H1 (cell line): ENCODE data around the gene FAM120B. TPM values are rescaled to one million over a fixed set of nuclear protein-coding genes. Genes with fewer than 3 reads are reported as not detected.
"Not testable (repeated sequence)": the region's sequence is repeated elsewhere in the genome, so short reads cannot be mapped to it uniquely, and the experiment has no call there.

Source experiments
- CTCF ChIA-PET: fragments of 300-600 bp; sonication (Branson Sonifier 250); formaldehyde crosslinking; loops from one replicate; lab custom pipeline; 2021; ENCODE audit not compliant: partially characterized antibody; lab: Charles Lee
- POLR2A ChIA-PET: fragments of 300-600 bp; sonication (Branson Sonifier 250); formaldehyde crosslinking; loops from one replicate; lab custom pipeline; 2021; ENCODE audit warnings: inconsistent platforms; ENCODE audit not compliant: partially characterized antibody; lab: Charles Lee
- DNase-seq, 2 experiments: peaks; one replicate each; pipeline versions ENCODE4 v3.0.0 to v3.0.0-alpha.2; 2010 to 2022; ENCODE audit warnings: low spot score in 2 of 2, low read depth in 1 of 2, mixed read lengths in 1 of 2
- FAIRE-seq: peaks from 2 replicates; lab custom pipeline; 2011; peaks lifted over from hg19 to GRCh38; lab: Jason Lieb, UNC
- H2AFZ ChIP-seq: 2 replicates; pipeline ENCODE4 v1.8.1; 2012; ENCODE audit warnings: low read length, inconsistent platforms
- H2AK5ac ChIP-seq: 2 replicates; pipeline ENCODE4 v1.6.1; 2013; ENCODE audit warnings: low read depth, low read length
- H2BK120ac ChIP-seq: replicated peaks from 2 replicates; pipeline ENCODE3; 2013; ENCODE audit warnings: low read depth, low read length, inconsistent platforms
- H2BK12ac ChIP-seq: 2 replicates; pipeline ENCODE4 v1.6.1; 2013; ENCODE audit warnings: low read depth, low read length
- H2BK15ac ChIP-seq: 2 replicates; pipeline ENCODE4 v1.6.1; 2013; ENCODE audit warnings: low read length
- H2BK20ac ChIP-seq: 2 replicates; pipeline ENCODE4 v1.6.1; 2013; ENCODE audit warnings: low read length
- H2BK5ac ChIP-seq: 2 replicates; pipeline ENCODE4 v1.6.1; 2013; ENCODE audit warnings: low read depth, low read length
- H3K14ac ChIP-seq: 2 replicates; pipeline ENCODE4 v1.6.1; 2013; ENCODE audit warnings: inconsistent platforms; ENCODE audit not compliant: insufficient read length
- H3K18ac ChIP-seq: 2 replicates; pipeline ENCODE4 v1.6.1; 2013; ENCODE audit warnings: low read length; ENCODE audit errors: extremely low read depth
- H3K23ac ChIP-seq: 2 replicates; pipeline ENCODE4 v1.6.1; 2013; ENCODE audit warnings: inconsistent platforms; ENCODE audit not compliant: insufficient read length
- H3K23me2 ChIP-seq: 2 replicates; pipeline ENCODE4 v1.6.1; 2013; ENCODE audit warnings: low read depth, low read length
- H3K27ac ChIP-seq: 2 replicates; pipeline ENCODE4 v1.6.1; 2011; ENCODE audit warnings: low read depth, low read length, inconsistent platforms
- H3K27me3 ChIP-seq, 4 experiments: replicated peaks in 1 of 4; 1 replicate in 1 of 4; 2 replicates in 3 of 4; pipeline versions ENCODE4 v1.6.1 to v1.8.1; 2011 to 2013; ENCODE audit warnings: low read length in 3 of 4, mild to moderate bottlenecking in 3 of 4, inconsistent platforms in 2 of 4, mixed read lengths in 2 of 4, moderate library complexity in 1 of 4; ENCODE audit not compliant: control insufficient read depth in 3 of 4, insufficient read depth in 3 of 4; ENCODE audit errors: extremely low read depth in 1 of 4
- H3K36me3 ChIP-seq, 4 experiments: 2 replicates each; pipeline versions ENCODE4 v1.6.1 to v1.8.1; 2011 to 2013; ENCODE audit warnings: mild to moderate bottlenecking in 4 of 4, low read length in 3 of 4, moderate library complexity in 2 of 4, control low read depth in 1 of 4, inconsistent platforms in 1 of 4; ENCODE audit not compliant: insufficient read depth in 4 of 4, control insufficient read depth in 2 of 4
- H3K4ac ChIP-seq: replicated peaks from 2 replicates; pipeline ENCODE3; 2013; ENCODE audit warnings: low read length, low read depth, mixed read lengths, inconsistent platforms; ENCODE audit not compliant: insufficient read length
- H3K4me1 ChIP-seq, 4 experiments: replicated peaks in 1 of 4; 1 replicate in 1 of 4; 2 replicates in 3 of 4; pipeline versions ENCODE4 v1.6.1 to v1.8.1; 2011 to 2013; ENCODE audit warnings: low read length in 3 of 4, inconsistent platforms in 2 of 4, mixed read lengths in 1 of 4; ENCODE audit not compliant: insufficient read depth in 4 of 4, control insufficient read depth in 3 of 4
- H3K4me2 ChIP-seq, 2 experiments: 2 replicates each; pipeline versions ENCODE4 v1.6.1 to v1.8.1; 2011 to 2013; ENCODE audit warnings: low read depth in 2 of 2, low read length in 2 of 2, control low read depth in 1 of 2, inconsistent platforms in 1 of 2, mild to moderate bottlenecking in 1 of 2; ENCODE audit not compliant: insufficient read depth in 1 of 2
- H3K4me3 ChIP-seq, 4 experiments: fragments of 200-600, 300-600 bp in 1 of 4; sonication (generic), shearing (Covaris generic), sonication (Bioruptor Twin) in 1 of 4; 2 replicates each; pipeline versions ENCODE4 v1.5.1 to v1.8.1; 2011 to 2016; ENCODE audit warnings: low read length in 4 of 4, low read depth in 3 of 4, control low read depth in 2 of 4, inconsistent platforms in 2 of 4, mild to moderate bottlenecking in 2 of 4, mixed read lengths in 1 of 4, moderate library complexity in 1 of 4; ENCODE audit not compliant: insufficient read depth in 2 of 4; ENCODE audit errors: extremely low read depth in 1 of 4
- H3K56ac ChIP-seq: replicated peaks from 2 replicates; pipeline ENCODE3; 2013; ENCODE audit warnings: low read depth, mild to moderate bottlenecking, mixed read lengths, low read length, inconsistent platforms; ENCODE audit not compliant: insufficient read length
- H3K79me1 ChIP-seq: 2 replicates; pipeline ENCODE4 v1.6.1; 2013; ENCODE audit warnings: low read depth, low read length, control low read depth
- H3K79me2 ChIP-seq, 2 experiments: 2 replicates each; pipeline versions ENCODE4 v1.6.1 to v1.8.1; 2012 to 2013; ENCODE audit warnings: low read length in 2 of 2, mild to moderate bottlenecking in 2 of 2, inconsistent platforms in 1 of 2; ENCODE audit not compliant: insufficient read depth in 2 of 2, control insufficient read depth in 1 of 2
- H3K9ac ChIP-seq, 4 experiments: replicated peaks in 1 of 4; 1 replicate in 1 of 4; 2 replicates in 3 of 4; pipeline versions ENCODE4 v1.6.1 to v1.8.1; 2011 to 2013; ENCODE audit warnings: low read depth in 3 of 4, low read length in 3 of 4, control low read depth in 2 of 4, mild to moderate bottlenecking in 2 of 4, moderate library complexity in 2 of 4, inconsistent platforms in 1 of 4; ENCODE audit errors: extremely low read depth in 1 of 4
- H3K9me3 ChIP-seq, 2 experiments: 2 replicates each; pipeline versions ENCODE4 v1.6.1 to v1.8.1; 2012 to 2013; ENCODE audit warnings: mild to moderate bottlenecking in 2 of 2, moderate library complexity in 2 of 2, control low read depth in 1 of 2, inconsistent platforms in 1 of 2, low read depth in 1 of 2, low read length in 1 of 2, mixed read lengths in 1 of 2; ENCODE audit not compliant: insufficient read depth in 2 of 2
- H4K20me1 ChIP-seq, 2 experiments: replicated peaks in 1 of 2; 2 replicates each; pipeline versions ENCODE3 to v1.8.1; 2011 to 2013; ENCODE audit warnings: inconsistent platforms in 2 of 2, low read length in 2 of 2, mild to moderate bottlenecking in 1 of 2; ENCODE audit not compliant: insufficient read depth in 2 of 2, control insufficient read depth in 1 of 2
- H4K5ac ChIP-seq: 2 replicates; pipeline ENCODE4 v1.6.1; 2013; ENCODE audit warnings: low read length, low read depth, mixed read lengths, inconsistent platforms; ENCODE audit not compliant: insufficient read length
- H4K8ac ChIP-seq: 2 replicates; pipeline ENCODE4 v1.8.0; 2013; ENCODE audit warnings: mild to moderate bottlenecking, moderate library complexity, low read length, inconsistent platforms; ENCODE audit not compliant: insufficient read depth; ENCODE audit errors: extremely low read depth
- H4K91ac ChIP-seq: replicated peaks from 2 replicates; pipeline ENCODE3; 2013; ENCODE audit warnings: low read length, mixed read lengths, inconsistent platforms; ENCODE audit not compliant: insufficient read length
- WGBS, 2 experiments: shearing (Covaris generic) in 1 of 2; methylation state at CpG; one replicate each; pipeline versions ENCODE4 v1.1.6 to v1.1.7; 2013 to 2015; ENCODE audit warnings: low lambda C conversion rate in 2 of 2, mixed read lengths in 2 of 2, inconsistent platforms in 1 of 2, low coverage in 1 of 2, missing lambda C conversion rate in 1 of 2; ENCODE audit not compliant: insufficient replicate concordance in 2 of 2, insufficient coverage in 1 of 2, insufficient read length in 1 of 2; ENCODE audit errors: extremely low coverage in 1 of 2, missing lambda C conversion rate in 1 of 2; 5-methylcytosine and 5-hydroxymethylcytosine counted together
- polyA plus RNA-seq, 7 experiments: library from polyadenylated mRNA; depleted of rRNA in 3 of 7; stranded (reverse) in 5 of 7; unstranded in 2 of 7; fragments of >200 nt in 5 of 7; fragments of 200-250 nt in 2 of 7; gene quantifications; 1 replicate in 5 of 7; 2 replicates in 1 of 7; 4 replicates in 1 of 7; pipeline versions ENCODE4 v1.2.1 to v1.2.3, GENCODE V29; 2011 to 2013; ENCODE audit warnings: missing spikeins in 2 of 7, mixed read lengths in 2 of 7
- total RNA-seq: library from RNA; stranded (reverse); fragmentation: NEBNext Ultra II Directional; extraction: Animal tissue kit (Norgen Biotek cat#: 25700); gene quantifications from 2 replicates; pipeline ENCODE4 v1.2.1, GENCODE V29; 2021

FAM120B gene
- total and polyA plus RNA-seq, 2 of the 8 experiments (the other 6 are each of a cell fraction or from before 2014, with no cell fraction given) = 5.1 to 12.5 TPM

DNA sequence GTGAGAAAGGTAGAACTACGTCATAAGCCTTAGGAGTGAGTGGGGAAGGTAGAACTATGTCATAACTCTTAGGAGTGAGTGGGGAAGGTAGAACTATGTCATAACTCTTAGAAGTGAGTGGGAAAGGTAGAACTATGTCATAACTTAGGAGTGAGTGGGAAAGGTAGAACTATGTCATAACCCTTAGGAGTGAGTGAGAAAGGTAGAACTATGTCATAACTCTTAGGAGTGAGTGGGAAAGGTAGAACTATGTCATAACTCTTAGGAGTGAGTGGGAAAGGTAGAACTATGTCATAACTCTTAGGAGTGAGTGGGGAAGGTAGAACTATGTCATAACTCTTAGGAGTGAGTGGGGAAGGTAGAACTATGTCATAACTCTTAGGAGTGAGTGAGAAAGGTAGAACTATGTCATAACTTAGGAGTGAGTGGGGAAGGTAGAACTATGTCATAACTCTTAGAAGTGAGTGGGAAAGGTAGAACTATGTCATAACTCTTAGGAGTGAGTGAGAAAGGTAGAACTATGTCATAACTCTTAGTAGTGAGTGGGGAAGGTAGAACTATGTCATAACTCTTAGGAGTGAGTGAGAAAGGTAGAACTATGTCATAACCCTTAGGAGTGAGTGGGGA, 92.3 kb downstream of the FAM120B start:
- POLR2A ChIA-PET = not testable (repeated sequence)

More for the DNA sequence above, 92.3 kb downstream of the FAM120B start:
- H3K27ac ChIP-seq, H3K36me3 ChIP-seq, H2BK5ac ChIP-seq, H3K27me3 ChIP-seq, H2BK120ac ChIP-seq, H4K91ac ChIP-seq, H3K4ac ChIP-seq, H3K23me2 ChIP-seq, H3K56ac ChIP-seq, H3K23ac ChIP-seq, H2AFZ ChIP-seq, FAIRE-seq, H4K5ac ChIP-seq, H3K18ac ChIP-seq, H3K14ac ChIP-seq, H2BK12ac ChIP-seq, H3K79me2 ChIP-seq, H4K8ac ChIP-seq, H3K4me2 ChIP-seq, H3K79me1 ChIP-seq, DNase-seq, H3K9me3 ChIP-seq, H2AK5ac ChIP-seq, CTCF ChIA-PET, H2BK20ac ChIP-seq, H2BK15ac ChIP-seq, H4K20me1 ChIP-seq, H3K9ac ChIP-seq, H3K4me3 ChIP-seq: not testable (repeated sequence)
- 93% methylated on average over 1 of the region's 1 CpG; no CpG with 5 or more reads in 1 of the 2 experiments for WGBS, 2 experiments
- H3K4me1 ChIP-seq = peaks cover 6 to 14% (median 11%) of the 10 kb centered on the region in 4 experiments
